Motor neuron (in vitro differentiated cells): ENCODE data around the gene SULF2. TPM values are rescaled to one million over a fixed set of nuclear protein-coding genes. Genes with fewer than 3 reads are reported as not detected.

Source experiments
- ATAC-seq, 8 experiments: fragments of 200-7000 bp; cut with Tn5 transposase; replicated peaks in 6 of 8; 2 replicates each; pipeline ENCODE4 v1.8.0; 2021; ENCODE audit warnings: mild to moderate bottlenecking in 8 of 8, moderate library complexity in 8 of 8
- H3K27ac ChIP-seq, 2 donors: fragments of 250-450 bp; sonication (Bioruptor Pico); 2 replicates each; pipeline ENCODE4 v1.9.0; 2021; ENCODE audit warnings: antibody characterized with exemption in 2 of 2, mild to moderate bottlenecking in 2 of 2, moderate library complexity in 1 of 2
- H3K4me1 ChIP-seq, 2 donors: fragments of 250-450 bp; sonication (Bioruptor Pico); replicated peaks in 1 of 2; 2 replicates each; pipeline ENCODE4 v1.6.1; 2021; ENCODE audit warnings: antibody characterized with exemption in 2 of 2, mild to moderate bottlenecking in 2 of 2, moderate library complexity in 1 of 2
- H3K4me3 ChIP-seq, 5 donors: fragments of 250-450 bp; sonication (Bioruptor Pico); 2 replicates each; pipeline ENCODE4 v1.9.0; 2021; ENCODE audit warnings: antibody characterized with exemption in 5 of 5, mild to moderate bottlenecking in 5 of 5, moderate library complexity in 4 of 5
- WGBS, 10 experiments: fragments of 450-650 bp; shearing (Covaris generic); methylation state at CpG; one replicate each; pipeline ENCODE4 v1.0.0; 2022; 5-methylcytosine and 5-hydroxymethylcytosine counted together
- in situ Hi-C, 9 experiments: fragments of 400-800 bp; cut with MboI; loops; one replicate each; pipeline ENCODE4 v1.15.0; 2021; ENCODE audit warnings: low sequenced_read_pairs in 9 of 9, low pct_unique_long_range_greater_than_20kb in 2 of 9; ENCODE audit not compliant: unreplicated experiment in 9 of 9
- total RNA-seq, 8 experiments: library from RNA; unstranded; fragments of 300-600 nt; gene quantifications; 2 replicates each; pipeline versions ENCODE4 v1.2.3 to v1.2.4, GENCODE V29; 2022

SULF2 gene
- total RNA-seq, 8 experiments from 2014 or later: 65.5 to 373 (median 95.6) TPM

DNA sequence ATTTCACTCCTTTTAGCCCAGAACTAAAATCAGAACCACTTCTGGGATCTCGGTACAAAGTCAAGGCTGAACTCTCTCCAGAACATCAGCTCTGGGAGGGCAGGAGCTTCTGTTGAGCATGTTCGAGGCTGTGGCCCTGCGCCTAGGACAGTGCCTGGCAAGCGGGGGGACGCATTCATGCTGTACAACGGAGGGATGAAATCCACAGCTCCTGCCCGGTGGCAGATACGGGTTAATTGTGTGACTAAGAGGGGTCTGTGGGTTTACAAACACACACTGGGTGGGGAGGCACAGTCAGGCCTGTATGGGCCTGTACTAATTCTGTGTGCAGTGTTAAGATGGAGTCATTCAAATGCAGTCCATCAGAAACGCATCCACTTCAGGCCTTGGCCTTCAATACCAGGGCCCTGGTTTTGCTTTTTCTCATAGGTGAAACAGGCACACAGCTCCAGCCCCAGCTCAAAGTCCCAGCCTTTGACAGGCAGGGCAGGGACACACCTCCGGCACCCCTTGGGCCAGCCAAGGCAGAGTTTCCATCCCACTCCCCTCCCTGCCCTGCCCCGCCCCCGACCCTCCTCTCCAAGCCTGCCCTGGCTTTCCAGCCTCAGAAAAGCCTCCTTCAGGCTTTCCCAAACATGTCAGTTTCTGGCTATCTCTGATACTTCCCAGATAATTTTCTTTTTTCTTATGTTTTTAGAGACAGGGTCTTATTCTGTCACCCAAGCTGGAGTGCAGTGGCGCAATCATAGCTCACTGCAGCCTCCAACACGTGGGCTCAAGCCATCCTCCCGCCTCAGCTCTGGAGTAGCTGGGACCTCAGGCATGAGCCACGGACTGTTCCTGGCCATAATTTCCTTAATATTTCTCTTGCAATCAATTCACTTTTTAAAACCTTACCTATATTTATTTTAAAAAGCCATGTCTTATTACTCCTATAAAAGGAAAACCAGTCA is 109.8 kb downstream of the SULF2 start:
- in situ Hi-C loops: loop anchor here in 6 of 9 experiments (10.0 to 25.0 kb wide), 2 partner anchors 937 to 939 kb away; no protein-coding TSS in a partner anchor
- 77 to 100% (median 97%) methylated on average over 1 to 10 of the region's 16 CpGs; no CpG with 5 or more reads in 1 of the 10 experiments for WGBS, 10 experiments
- no peak for ATAC-seq
- no peak overlapping the region for H3K27ac ChIP-seq
- peaks cover 0 to 2% of the 10 kb centered on the region in 2 donors for H3K4me1 ChIP-seq
- no peak overlapping the region for H3K4me3 ChIP-seq

DNA sequence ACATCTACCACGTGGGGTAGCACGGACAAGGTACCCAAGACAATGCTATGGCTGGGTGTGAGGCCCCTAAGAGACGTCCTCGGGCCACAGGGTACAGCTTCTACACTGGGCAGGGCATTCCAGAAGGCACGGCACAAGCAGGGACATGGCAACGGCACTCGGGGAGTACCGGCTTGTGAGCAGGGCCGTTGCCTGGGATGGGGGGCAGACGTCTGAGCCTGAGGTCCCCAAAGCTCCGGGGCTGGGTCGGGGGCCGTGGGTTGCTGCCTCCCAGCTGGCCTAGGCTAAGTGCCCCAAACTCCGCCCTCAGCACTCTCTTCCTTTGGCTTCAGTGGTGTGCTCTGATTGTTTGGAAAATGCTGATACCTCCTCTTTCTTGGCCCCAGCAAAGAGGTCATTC is 110.6 kb downstream of the SULF2 start:
- no peak for ATAC-seq
- 33 to 67% methylated on average over 1 of the region's 14 CpGs; no CpG with 5 or more reads in 8 of the 10 experiments for WGBS, 10 experiments
- H3K27ac ChIP-seq: no peak overlapping the region
- peaks cover 0 to 2% of the 10 kb centered on the region in 2 donors for H3K4me1 ChIP-seq
- H3K4me3 ChIP-seq: no peak overlapping the region
- in situ Hi-C loops: loop anchor here in 8 of 9 experiments (5.0 to 25.0 kb wide), 3 partner anchors 938 to 948 kb away; no protein-coding TSS in a partner anchor

DNA sequence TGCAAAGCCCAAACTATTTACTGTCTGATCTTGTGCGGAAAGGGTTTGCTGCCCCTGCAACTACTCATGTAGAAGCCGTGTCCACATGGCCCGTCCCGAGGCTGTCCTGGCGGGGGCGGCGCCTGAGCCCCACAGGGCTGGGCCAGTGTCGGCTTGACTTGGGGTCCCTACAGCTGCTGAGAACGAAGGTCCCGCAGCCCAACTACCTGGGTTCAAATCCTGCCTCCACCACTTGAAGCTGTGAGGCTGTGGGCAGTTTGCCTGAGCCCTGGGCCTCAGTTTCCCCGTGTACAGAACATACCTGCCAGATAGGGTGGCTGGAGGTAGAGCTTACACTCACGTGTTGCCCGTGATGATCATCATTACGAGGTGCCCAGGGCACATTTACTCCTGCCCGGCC is 111.1 kb downstream of the SULF2 start:
- no peak for ATAC-seq
- Histone ChIP-seq H3K4me1 (peaks cover 0 to 2% of the 10 kb centered on the region in 2 donors), H3K4me3 (no peak overlapping the region), H3K27ac (no peak overlapping the region)
- 56 to 100% (median 97%) methylated on average over 1 to 12 of the region's 15 CpGs; no CpG with 5 or more reads in 5 of the 10 experiments for WGBS, 10 experiments
- in situ Hi-C loops: loop anchor here in 4 of 9 experiments (5.0 to 25.0 kb wide), 3 partner anchors 938 to 948 kb away; no protein-coding TSS in a partner anchor

DNA sequence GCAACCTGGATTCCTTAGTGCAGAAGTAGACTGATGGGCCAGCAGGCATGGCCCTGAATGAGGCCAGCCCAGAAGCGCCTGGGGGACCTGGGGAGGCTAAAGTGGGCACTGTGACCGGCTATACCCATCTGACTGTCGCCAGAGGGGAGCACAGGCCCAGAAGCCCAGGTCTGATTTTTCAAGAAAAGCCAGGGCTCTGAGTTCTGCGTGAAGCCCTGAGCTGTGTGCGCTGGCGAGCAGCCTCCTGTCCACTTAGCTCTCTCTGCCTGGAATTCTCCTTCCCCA is 111.7 kb downstream of the SULF2 start:
- Histone ChIP-seq H3K27ac (no peak overlapping the region), H3K4me1 (peaks cover 0 to 2% of the 10 kb centered on the region in 2 donors), H3K4me3 (no peak overlapping the region)
- in situ Hi-C loops: loop anchor here in 4 of 9 experiments (5.0 to 25.0 kb wide), 3 partner anchors 939 to 949 kb away; no protein-coding TSS in a partner anchor
- WGBS, 10 experiments: 27 to 100% (median 100%) methylated on average over 1 to 3 of the region's 6 CpGs; no CpG with 5 or more reads in 6 of the 10 experiments
- ATAC-seq: no peak

DNA sequence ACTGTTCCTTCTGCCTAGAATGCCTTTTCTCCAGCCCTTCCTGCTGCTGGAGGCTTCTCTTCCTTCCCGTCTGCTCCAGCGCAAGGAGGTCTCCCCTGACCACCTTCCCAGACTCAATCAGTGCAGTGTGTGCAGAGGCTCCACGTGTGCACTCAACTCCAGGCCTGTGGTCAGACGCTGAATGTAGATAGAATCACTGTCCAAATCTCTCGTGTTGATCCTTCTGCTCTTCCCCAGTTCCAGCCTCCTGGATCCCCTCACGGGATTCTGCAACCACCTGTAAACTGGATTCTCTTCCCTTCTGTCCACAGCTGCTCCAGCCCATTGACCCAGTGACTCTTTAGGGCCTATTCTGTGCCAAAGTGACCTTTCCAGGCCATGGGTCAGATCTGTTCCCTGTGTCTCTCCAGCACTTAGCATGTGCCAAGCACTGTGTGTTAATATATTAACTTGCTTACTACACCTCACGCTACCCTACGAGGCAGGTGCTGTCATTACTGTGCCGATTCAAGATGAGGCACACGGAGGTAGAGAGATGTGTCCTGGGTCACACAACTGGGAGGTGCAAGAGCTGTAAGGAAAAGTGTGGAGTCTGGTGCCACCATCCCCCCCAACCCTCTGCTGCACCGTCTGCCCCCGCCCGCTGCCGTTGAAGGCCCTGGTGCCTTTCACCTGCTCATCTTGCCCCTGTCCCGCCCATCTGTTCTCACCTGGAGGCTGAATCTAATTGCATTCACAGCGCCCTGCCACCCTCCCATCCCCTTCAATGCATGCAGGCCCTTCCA is 112.2 kb downstream of the SULF2 start:
- no peak for ATAC-seq
- 51 to 100% (median 88%) methylated on average over 1 to 5 of the region's 16 CpGs; no CpG with 5 or more reads in 3 of the 10 experiments for WGBS, 10 experiments
- Histone ChIP-seq H3K27ac (no peak overlapping the region), H3K4me1 (peaks cover 0 to 2% of the 10 kb centered on the region in 2 donors), H3K4me3 (no peak overlapping the region)
- in situ Hi-C loops: loop anchor here in 4 of 9 experiments (5.0 to 25.0 kb wide), 3 partner anchors 939 to 949 kb away; no protein-coding TSS in a partner anchor

DNA sequence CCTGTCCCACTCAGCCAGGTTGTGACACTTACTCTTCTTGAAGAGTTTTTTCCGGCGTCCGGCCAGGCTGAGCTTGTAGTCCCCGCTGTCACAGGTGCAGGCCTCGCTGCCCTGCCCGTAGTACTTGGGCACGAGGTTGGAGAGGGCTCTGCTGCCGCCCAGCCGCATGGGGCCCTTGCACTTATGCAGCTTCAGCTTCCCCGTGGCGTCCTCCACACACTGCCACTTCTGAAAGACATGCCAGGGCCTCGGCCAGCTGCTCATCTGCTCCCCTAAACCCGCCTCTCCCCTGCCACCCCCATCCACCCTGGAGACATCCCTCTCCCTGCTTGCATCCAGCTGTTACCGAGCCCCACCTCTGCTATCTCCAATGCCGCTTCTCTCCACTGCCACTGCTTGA is 113.1 kb downstream of the SULF2 start:
- no peaks in the 10 kb centered on the region for H3K4me1 ChIP-seq
- 80 to 96% (median 88%) methylated on average over 2 to 6 of the region's 15 CpGs; no CpG with 5 or more reads in 7 of the 10 experiments for WGBS, 10 experiments
- in situ Hi-C loops: loop anchor here in 4 of 9 experiments (5.0 to 25.0 kb wide), 3 partner anchors 940 to 950 kb away; no protein-coding TSS in a partner anchor
- no peak for ATAC-seq
- H3K4me3 ChIP-seq: no peak overlapping the region
- no peak overlapping the region for H3K27ac ChIP-seq

DNA sequence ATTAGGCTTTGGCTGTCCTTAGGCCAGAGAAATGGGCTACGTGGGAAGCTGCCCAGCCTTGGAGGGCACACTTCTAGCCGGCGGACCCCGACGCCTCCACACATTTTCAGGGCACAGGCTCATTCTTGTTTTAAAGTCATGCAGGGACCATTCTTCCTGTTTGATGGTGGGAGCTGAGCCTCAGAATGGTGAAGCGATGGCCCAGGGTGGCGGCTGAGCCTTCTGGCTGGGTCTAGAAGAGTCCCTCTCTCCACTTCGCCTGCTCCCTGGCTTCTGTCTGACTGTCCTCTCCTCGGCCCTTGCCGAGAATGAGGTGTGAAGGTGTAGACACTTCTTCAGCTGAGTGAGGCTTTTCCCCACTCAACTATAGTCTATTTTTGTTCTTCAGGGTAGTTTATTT is 114.4 kb downstream of the SULF2 start:
- no peak for ATAC-seq
- in situ Hi-C loops: loop anchor here in 4 of 9 experiments (5.0 to 25.0 kb wide), 3 partner anchors 941 to 951 kb away; no protein-coding TSS in a partner anchor
- WGBS, 10 experiments: 95 to 100% (median 100%) methylated on average over 4 to 6 of the region's 10 CpGs; no CpG with 5 or more reads in 7 of the 10 experiments

DNA sequence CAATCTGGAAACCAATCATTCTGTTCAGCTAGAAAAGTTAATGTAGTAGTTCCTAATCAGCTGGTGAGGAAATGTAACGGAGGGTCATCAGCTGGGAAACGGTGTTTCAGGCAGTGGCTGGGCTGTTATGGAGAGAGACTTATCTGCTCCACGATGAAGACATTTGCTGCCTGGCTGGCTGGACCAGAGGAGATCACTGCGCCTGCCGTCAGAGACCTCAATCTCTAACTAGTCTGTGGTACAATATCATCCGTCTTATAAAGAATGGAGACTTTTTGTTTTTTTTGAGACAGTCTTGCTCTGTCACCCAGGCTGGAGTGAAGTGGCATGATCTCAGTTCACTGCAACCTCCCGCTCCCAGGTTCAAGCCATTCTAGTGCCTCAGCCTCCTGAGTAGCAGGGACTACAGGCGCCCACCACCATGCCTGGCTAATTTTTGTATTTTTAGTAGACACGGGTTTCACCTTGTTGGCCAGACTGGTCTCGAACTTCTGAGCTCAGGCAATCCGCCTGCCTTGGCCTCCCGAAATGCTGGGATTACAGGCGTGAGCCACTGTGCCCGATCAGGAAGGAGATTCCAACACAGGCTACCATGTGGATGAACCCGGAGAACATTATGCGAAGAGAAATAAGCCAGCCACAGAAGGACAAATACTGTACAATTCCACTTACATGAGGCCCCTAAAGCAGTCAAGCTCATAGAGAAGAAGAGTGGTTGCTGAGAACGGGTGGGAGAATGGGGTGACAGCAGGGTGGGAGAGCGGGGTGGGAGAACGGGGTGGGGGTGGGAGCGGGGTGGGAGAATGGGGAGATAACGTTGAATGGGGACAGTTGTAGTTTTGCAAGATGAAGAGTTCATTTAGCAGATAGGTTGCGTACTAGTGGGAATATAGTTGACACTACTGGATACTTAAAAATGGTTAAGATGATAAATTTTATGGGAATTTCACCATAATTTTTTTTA is 115.1 kb downstream of the SULF2 start:
- in situ Hi-C loops: loop anchor here in 4 of 9 experiments (5.0 to 25.0 kb wide), 3 partner anchors 942 to 952 kb away; no protein-coding TSS in a partner anchor
- ATAC-seq: no peak
- Histone ChIP-seq H3K4me3 (no peak overlapping the region), H3K27ac (no peak overlapping the region), H3K4me1 (peaks cover 0 to 4% of the 10 kb centered on the region in 2 donors)
- WGBS, 10 experiments: 70 to 100% (median 94%) methylated on average over 1 to 8 of the region's 22 CpGs; no CpG with 5 or more reads in 3 of the 10 experiments

More for the DNA sequence above, 114.4 kb downstream of the SULF2 start:
- Histone ChIP-seq H3K4me1 (no peaks in the 10 kb centered on the region), H3K4me3 (no peak overlapping the region), H3K27ac (no peak overlapping the region)

DNA sequence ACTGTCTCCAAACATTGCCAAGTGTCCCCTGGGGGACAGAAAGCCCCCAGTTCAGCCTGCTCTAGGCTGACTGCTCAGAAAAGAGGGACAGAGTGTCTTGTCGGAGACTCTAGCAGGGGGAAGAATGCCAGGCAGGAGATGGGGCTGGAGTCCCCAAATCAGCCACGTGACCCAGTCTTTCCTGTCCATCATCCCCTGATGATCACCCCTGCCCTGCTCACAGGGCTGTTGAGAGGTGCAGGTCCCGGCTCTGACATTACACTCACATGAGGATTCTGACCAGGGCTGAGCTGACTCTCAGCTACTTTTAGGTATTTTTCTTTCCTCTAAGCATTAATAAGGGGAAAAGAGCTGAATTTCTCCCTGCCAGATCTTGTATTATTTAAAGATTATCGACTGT is 115.8 kb downstream of the SULF2 start:
- ATAC-seq: no peak
- H3K4me3 ChIP-seq: no peak overlapping the region
- in situ Hi-C loops: loop anchor here in 1 of 9 experiments (25.0 kb wide), 1 partner anchor 943 kb away; no protein-coding TSS in a partner anchor
- H3K27ac ChIP-seq: no peak overlapping the region
- peaks cover 0 to 4% of the 10 kb centered on the region in 2 donors for H3K4me1 ChIP-seq
- WGBS, 10 experiments: 60 to 100% (median 90%) methylated on average over 1 to 2 of the region's 4 CpGs; no CpG with 5 or more reads in 5 of the 10 experiments

DNA sequence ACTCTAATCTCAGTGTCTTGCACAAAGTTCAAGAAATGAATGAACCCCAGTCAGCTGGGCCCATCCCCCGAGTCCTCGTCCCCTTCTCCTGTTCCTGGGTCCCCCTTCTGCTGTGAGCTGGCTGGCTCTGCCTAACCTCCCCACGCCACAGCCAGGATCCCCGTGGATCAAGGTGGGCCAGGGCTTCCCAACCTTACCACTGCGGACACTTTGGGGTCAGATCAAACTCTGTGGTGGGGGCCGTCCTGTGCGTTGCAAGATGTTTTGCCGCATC is 116.2 kb downstream of the SULF2 start:
- ATAC-seq: no peak
- WGBS, 10 experiments: 20 to 100% (median 100%) methylated on average over 1 to 8 of the region's 8 CpGs; no CpG with 5 or more reads in 3 of the 10 experiments
- in situ Hi-C loops: loop anchor here in 1 of 9 experiments (25.0 kb wide), 1 partner anchor 943 kb away; no protein-coding TSS in a partner anchor
- Histone ChIP-seq H3K4me3 (no peak overlapping the region), H3K4me1 (peaks cover 0 to 6% of the 10 kb centered on the region in 2 donors), H3K27ac (no peak overlapping the region)

DNA sequence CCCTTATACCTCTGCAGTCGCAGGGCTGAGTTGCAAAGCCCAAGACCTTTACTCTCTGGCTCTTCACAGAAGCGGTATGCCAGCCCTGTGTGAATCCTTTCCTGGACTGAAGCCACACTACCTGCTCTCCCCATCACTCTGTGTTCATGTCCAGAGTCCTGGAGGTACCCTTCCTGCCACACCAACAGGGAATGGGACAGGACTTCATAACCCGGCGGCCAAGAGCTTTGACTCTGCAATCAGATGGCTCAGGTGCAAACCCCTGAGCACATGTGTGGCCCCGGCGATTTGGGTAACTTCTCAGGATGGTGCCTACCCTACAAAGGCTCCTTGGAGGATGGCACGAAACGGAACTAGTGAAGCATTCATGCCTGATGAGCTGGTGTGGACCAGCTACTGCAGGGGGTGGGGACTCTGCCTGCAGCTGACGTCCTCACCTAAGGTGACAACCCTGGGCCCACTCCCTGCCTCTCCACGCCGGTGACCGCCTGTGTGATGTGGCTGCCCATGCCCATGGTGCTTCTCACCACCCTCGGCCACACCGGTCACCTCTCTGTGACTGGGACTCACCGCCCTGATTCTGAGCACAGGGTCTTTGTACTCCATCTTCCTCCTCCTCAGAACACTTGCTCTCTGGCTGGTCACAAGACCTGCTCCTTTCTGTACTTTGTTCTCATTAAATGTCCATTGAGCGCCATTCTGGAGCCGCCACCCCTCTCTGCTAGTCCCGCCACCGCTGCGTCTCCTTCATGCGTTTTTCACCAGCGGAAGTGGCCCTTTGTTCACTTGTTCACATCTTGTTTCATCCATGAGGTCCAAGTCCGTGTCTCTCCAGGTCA is 116.7 kb downstream of the SULF2 start:
- in situ Hi-C loops: loop anchor here in 1 of 9 experiments (25.0 kb wide), 1 partner anchor 944 kb away; no protein-coding TSS in a partner anchor
- H3K4me3 ChIP-seq: no peak overlapping the region
- H3K27ac ChIP-seq: no peak overlapping the region
- ATAC-seq: no peak
- H3K4me1 ChIP-seq: peaks cover 2 to 9% of the 10 kb centered on the region in 2 donors
- 85 to 100% (median 97%) methylated on average over 1 to 12 of the region's 23 CpGs; no CpG with 5 or more reads in 1 of the 10 experiments for WGBS, 10 experiments
